ENCODE results near the gene KCNIP4.

DNA sequence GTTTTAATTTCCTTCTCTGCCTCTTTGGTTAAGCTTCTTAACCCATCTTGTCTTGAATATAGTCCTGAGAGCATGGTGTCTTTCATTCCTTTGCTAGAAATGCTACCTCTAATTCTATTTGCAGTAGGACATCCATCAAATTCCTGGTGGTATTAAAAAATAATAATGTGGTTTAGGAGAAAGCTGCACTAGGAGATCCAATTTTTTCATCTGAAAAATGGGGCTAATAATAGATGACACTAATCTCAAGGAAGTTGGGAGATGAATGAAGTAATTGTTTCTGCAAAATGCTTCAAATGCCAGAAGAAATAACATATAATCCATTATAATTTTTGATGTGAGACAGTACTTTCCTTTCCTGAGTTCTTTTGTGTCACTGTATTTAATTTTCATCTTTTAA, 1053.4 kb downstream of the KCNIP4 start:
- TF ChIP-seq SUZ12 (IDR thresholded peaks at IDR 0.05): no peak
- no peak for TF ChIP-seq SP1 (IDR thresholded peaks at IDR 0.05)
- TF ChIP-seq ARNT (IDR thresholded peaks at IDR 0.05): no peak

All from HEK293T (cell line).